AG09319 (cell line): ENCODE measurements around the gene MSH5.

Experiments used
- DNase-seq: peaks from one replicate; pipeline ENCODE4 v3.0.0-alpha.2; 2010; ENCODE audit warnings: low read depth; ENCODE audit errors: extremely low read depth
- CTCF ChIP-seq: IDR thresholded peaks from 2 replicates; pipeline ENCODE4 v1.5.1; 2011; ENCODE audit warnings: low read depth, mild to moderate bottlenecking, inconsistent platforms, low read length, moderate library complexity

Gene MSH5

GRCh38 chr6:31713991-31714684 is 25.7 kb upstream of the MSH5 start:
- no peak for TF ChIP-seq CTCF
- no peak for DNase-seq

- no peak for DNase-seq
Observed at GRCh38 chr6:31715022-31715958, 24.5 kb upstream of the MSH5 start, which contains the start of gene LY6G6D. Gene LY6G6D (plus strand): TSS chr6:31715348. CDS start chr6:31715356, 8 bp downstream.

GRCh38 chr6:31717499-31718222 is 22.1 kb upstream of the MSH5 start:
- no peak for TF ChIP-seq CTCF
- no peak for DNase-seq

More at GRCh38 chr6:31715022-31715958, 24.5 kb upstream of the MSH5 start, which contains the start of gene LY6G6D:
- TF ChIP-seq CTCF: no peak

- no peak for DNase-seq
- no peak for TF ChIP-seq CTCF
Observed at GRCh38 chr6:31718265-31718664, 21.5 kb upstream of the MSH5 start.

- DNase-seq: no peak
- no peak for TF ChIP-seq CTCF
Observed at GRCh38 chr6:31719001-31719400, 20.8 kb upstream of the MSH5 start.

GRCh38 chr6:31720196-31720770 is 19.5 kb upstream of the MSH5 start:
- no peak for TF ChIP-seq CTCF
- DNase-seq: no peak
